HG03432 (cell line): ENCODE measurements around the gene MED15.

Experiments
- ATAC-seq: cut with Tn5 transposase; IDR thresholded peaks from one replicate; pipeline ENCODE4 v1.9.1; 2021; ENCODE audit warnings: mild to moderate bottlenecking, moderate library complexity; ENCODE audit not compliant: unreplicated experiment

Gene MED15

DNA sequence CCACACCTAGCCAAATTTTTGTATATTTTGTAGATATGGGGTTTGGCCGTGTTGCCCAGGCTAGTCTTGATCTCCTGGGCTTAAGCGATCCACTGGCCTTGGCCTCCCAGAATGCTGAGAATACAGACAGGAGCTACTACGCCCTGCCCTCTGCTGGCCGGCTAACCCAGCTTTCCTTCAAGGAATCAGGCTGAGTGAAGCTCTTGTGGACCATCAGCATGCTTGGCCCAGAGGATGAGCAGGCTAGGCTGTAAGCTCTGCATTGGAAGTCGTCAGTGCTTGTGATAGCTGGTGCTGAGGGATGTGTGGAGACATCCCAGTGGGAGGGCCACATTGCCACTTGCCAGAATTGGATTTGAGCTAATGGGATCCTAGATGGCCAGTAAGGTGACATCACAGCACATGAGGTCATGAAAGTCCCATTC, 60.6 kb downstream of the MED15 start:
- no peak for ATAC-seq

DNA sequence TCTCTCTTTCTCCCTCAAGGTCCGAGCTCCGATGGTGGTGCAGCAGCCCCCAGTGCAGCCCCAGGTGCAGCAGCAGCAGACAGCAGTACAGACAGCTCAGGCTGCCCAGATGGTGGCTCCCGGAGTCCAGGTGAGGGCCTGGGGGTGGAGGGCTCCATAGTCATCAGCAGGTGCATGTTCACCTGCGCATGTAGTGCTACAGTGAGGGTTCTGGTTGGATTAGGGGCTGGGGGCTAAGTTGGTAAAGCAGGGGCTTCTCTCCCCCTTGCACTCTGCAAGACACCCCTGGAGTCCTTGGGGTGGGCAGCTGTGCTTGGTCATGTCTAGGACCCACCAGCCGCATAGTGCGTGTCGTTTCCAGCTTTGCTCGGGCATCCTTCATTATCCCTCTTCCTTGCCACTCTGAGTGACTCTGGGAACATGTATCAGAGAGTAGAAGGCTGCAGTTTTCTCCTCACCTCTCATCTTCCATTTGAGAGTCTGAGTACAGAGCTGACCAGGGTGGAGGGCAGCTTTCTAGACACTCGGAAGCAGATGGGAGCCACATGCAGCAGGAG, 61.2 kb downstream of the MED15 start:
- no peak for ATAC-seq

DNA sequence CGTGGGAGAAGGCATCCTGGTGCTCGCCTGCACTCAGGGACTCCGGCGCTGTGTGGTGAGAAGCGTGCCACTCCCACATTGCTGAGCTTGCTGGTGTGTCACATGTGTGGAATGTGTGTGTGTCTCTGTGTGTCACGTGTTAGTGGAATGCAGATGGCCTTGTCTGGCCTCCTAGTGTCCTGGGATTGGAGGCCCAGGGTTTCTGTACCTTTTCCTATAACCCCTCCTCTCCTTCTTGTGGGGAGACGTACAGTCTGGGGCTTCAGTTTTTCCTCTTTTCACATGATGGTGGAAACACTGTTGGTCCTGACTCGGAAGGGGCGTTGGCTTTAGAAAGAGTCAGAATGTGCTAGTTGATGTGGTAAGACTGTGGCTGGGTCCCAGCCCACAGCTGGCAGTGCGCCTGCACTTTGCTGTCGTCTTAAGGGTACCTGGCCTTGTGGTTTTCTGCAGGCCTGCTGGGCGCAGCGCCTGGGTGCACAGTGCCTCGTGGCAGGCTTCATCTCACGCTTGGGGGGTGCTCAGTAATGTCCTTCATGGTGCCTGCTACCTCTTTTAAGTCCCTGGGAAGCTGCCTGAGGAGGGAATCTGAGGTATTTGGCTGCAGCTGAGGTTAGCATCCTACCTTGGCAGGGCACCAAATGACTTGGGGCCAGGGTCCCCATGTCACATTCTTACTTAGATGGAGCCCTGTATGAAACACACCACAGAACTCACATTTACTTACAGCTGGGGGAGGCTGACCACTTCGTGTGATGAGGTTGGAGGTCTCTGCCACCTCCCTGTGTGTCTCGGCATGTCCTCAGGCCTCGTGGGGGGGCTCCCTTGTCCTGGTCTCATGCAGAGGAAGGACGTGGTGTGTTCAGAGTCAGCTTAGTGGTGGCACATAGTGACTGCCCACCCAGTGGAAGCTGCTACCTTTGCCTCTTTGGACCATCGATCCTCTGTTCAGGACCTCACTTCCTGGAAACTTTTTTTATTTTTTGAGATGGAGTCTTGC, 61.9 kb downstream of the MED15 start:
- ATAC-seq: no peak

DNA sequence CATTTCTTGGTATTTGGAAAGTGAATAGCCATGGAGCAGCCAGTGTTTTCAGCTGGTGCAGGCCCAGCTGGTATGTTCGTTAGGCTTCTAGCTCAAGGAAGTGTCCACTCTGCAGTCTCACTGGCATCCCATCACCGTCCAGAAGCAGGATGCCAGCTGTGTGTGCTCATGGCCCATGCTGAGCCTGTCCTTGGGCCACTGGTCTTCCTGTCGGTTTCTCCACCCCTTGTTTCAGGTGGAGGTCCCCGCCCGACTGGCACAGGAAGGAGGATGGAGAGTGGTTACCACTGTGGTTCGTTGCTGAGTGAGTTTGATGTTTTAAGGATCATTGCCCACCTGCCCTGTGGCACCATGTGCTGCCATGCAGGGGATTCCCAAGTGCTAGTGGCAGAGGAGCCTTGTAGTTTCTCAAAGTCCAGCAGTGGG, 63.7 kb downstream of the MED15 start:
- ATAC-seq: no peak

DNA sequence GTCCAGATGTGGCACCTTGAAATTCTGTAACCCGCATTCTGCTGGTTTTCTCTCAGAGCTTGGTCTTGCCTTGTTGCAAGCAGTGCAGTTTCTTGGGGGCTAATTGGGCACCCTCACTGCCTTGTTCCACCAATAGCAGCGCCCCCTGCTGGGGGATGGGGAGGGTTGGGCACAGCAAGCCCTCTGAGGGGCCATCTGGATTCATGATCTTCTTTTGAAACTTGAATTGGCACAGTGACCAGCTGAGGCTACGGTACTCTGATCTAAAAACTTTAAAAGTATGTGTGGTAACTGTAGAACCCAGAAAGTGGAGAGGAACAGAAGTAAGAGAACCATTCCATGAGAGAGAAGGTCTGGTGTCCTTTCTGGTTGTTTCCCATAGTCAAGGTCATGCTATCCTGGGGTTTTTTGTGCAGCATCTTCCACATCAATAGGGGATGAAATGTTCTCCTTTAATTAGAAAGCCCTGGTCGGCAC, 64.2 kb downstream of the MED15 start:
- ATAC-seq: no peak

DNA sequence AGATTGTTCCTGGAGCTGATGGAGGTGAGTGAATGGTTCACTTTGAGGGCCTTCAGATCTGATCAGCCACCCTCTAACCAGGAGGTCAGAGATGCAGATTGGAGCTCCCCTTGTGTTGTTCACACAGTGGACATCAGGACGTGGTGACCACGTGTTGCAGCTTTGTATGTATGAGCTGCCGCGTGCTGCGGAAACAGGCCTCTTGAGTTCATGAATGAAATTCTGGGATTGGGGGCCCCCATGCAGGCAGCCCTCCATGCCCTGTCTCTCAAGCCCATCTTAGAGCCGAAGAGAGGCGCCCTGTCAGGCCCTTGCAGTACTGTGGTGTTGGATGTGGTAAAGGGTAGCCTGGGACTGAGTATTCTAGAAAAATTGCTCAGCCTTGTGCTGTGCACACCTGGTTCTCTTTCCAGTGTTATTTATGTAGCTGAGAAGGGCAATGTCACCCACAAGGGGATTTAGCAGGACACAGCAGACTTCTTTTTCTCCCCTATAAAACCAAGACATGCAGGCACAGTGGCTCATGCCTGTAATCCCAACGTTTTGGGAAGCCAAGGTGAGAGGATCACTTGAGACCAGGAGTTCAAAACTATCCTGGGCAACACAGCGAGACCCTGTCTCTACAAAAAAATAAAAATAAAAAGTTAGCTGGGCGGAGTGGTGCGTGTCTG, 64.9 kb downstream of the MED15 start:
- ATAC-seq: no peak

DNA sequence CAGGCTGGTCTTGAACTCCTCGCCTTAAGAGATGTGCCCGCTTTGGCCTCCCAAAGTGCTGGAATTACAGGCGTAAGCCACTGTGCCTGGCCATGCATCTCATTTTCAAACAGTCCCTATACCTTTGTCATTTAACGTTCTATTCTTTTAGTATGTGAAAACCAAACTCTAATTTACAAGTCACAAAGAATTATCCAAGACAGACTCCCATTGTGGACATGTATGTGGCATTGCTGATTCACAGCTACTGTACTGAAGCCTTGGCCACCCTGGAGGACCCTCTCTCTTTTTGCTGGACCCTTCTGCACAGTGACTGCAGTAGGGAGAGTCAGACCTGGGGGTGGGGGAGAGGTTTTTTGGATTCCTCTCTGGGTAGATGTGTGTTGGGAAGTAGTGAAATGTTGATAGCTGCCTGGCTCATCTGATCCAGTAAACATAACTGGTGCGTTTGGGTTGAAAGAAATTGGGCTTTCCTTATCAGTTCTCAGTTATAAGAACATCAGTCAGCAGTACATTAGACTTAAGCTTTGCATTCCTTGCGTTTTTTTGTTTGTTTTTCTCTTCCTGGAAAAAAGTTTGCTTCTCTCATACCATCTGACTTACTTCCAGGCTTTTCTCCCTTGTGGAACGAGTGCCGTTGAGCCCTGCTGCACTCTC, 65.9 kb downstream of the MED15 start:
- no peak for ATAC-seq

DNA sequence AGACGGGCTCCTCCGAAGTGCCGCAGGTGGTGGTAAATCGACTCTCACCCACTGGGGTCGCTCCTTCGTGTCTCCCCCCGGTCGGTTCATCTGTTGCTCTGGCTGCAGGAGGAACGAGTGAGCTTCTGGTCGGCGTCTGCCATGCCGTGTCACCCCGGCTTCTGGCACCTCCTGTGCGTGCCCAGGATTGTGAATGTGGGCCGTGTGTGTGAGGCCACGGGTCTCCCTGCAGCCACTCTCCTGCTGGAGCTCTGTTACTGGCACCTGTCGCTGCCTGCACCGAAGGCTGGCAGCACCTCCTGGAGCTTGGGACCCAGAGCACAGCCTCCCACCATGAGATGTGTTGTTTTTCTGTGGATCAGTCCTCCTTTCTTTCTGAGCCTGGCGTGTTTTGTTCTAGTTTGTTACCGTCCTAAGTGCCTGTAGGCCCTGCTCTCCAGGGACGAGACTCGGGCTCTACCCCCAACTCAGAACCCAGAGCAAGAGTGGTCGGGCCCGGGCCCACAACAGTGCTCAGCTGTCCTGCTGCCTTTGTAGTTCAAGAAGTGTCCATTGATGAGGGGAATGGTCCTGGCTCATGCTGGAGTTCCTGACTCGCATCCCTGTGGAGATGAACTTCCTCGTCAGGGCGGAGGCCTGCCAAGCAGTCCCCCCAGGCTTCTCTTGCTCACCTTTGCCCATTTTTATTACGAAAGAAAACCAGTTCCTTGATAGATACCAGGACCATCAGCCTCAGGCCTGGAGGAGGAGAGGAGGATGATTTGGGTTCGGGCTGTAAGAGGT, 66.6 kb downstream of the MED15 start:
- ATAC-seq: no peak

DNA sequence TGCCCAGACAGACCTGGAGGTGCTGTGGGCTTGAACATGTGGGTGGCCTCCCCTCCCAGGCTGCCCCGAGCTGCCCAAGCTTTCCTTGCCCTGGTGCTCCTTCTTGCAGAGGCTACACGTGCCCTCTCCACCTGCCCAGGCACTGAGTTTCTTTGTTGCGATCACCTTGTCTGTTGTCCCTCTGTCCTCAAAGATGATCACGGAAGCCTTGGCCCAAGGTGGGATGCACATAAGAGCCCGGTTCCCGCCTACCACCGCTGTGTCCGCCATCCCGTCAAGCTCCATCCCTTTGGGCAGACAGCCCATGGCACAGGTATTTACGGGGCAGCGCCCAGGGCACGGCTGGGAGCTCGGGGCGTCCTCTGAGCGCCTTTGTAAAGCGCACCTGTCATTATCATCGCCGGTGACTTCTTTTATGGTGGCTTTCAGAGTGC, 67.5 kb downstream of the MED15 start:
- no peak for ATAC-seq

DNA sequence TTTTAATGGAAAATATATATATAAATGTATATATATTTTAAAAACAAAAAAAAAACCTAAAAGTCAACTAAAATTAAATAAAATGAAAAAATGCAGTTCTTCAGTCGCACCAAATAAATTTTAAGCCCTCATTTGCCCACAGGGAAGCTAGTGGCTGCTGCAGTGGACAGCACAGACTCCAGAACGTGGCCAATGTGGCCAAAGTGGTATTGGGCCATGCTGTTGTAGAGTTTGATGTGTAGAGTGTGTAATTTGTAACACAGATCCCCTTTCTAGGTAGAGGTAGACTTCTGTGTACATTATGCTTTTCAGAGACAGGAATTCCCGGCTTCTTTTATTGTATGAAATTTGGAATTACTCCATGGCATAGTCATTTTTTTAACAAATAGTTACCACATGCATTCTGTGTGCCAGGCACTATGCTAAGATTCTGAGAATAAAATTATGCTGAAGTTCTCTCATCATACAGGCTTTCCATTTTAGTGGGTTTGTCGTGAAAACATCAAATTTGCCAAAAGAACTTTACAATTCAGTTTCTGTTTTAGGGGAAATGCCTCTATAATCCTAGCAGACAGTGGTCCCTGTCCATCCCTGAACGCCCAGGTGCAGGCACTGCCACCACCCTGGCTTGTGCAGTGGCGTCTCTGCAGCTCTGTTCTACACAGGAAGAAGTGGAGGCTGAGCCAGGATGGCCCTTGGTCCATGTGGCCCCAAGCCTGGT, 68.5 kb downstream of the MED15 start:
- no peak for ATAC-seq

DNA sequence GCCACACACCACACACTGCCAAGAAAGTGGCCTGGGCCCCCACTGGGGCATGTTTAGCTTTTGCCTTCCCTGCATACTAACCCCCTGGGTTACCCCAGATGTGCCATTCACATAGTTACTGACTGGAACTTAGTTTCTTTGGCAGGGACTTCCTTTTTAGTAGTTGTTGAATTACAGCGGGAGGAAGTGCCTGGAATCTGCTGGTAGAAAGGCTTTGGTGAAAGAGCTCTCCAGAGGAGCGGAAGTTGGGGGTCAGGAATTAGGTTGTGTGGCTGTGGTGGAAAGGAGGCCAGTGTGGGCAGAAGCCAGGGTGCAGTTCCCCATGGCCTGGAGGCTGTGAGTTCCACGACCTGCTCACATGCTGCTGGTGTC, 69.0 kb downstream of the MED15 start:
- ATAC-seq: no peak

DNA sequence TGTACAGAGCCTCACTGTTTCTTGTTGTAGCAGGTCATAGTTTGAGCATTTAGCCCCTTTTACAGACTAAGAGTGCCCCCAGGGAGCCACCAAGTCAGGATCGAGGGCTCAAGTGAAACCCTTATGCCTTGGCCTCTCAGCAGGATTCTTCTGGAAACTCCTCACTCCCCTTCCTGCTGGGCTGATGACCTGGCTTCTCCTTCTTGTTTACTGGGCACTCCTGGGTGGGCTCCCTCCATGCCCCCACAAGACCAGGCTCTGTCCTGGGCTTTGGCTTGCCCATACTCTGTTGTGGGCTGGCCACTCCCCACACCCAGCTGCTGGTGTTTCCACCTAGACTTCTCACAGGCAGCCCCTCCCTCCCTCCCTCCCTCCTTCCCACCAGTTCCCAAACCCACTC, 69.6 kb downstream of the MED15 start:
- ATAC-seq: no peak

DNA sequence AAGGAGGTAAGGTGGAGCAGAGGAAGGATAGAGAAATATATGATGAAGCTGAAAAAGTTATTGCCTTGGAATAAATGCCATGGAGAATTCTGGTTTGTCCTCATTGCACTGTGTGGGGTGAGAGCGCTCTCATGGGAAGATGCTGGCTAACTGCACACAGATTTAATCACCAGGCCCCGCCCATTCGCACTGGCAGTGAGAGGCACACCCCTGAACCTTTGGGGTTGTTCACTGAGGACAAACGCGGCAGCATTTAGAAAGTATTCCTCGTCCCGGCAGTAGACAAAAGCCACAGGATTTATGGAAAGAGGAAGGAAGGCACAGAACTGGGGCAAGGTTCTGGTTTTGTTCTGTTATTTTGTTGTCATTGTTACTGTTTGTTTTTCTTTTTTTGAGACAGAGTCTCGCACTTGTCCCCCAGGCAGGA, 70.2 kb downstream of the MED15 start:
- no peak for ATAC-seq

DNA sequence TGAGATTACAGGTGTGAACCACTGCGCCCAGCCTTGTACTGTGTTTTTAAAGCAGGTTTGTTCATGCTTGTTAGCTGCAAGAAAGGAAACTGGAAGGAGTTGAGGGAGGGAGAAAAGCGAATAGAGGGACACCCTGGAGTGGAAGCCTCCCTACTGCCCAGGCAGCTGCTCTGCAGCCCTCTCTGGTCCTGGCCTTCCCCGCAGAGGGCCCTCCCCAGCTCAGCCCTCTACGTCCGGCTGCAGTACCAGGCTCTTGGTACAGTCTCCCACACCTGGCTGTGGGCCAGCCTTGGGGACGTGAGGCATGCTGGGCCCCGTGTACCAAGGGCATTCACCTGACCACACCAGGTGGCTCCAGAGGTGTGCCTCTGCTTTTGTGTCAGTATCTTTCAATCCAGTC, 70.8 kb downstream of the MED15 start:
- ATAC-seq: no peak

DNA sequence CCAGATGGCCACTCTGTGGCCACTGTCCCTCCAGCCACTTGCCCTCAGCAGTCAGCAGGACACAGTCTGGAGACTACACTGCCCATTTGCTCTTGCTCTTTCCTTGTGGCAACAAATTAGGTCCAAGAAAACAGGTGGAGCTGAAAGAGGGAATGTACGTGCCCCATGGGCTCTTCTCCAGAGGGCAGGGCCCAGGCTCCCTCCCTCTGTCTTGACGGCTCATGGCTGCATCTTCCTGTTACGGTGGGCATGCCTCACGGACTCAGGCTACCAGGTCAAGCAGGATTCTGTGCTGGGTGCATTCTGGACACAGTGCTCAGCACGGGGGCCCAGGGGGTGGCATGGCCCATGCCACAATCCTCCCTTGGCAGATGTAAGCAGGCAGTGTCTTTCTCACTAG, 71.3 kb downstream of the MED15 start:
- no peak for ATAC-seq

DNA sequence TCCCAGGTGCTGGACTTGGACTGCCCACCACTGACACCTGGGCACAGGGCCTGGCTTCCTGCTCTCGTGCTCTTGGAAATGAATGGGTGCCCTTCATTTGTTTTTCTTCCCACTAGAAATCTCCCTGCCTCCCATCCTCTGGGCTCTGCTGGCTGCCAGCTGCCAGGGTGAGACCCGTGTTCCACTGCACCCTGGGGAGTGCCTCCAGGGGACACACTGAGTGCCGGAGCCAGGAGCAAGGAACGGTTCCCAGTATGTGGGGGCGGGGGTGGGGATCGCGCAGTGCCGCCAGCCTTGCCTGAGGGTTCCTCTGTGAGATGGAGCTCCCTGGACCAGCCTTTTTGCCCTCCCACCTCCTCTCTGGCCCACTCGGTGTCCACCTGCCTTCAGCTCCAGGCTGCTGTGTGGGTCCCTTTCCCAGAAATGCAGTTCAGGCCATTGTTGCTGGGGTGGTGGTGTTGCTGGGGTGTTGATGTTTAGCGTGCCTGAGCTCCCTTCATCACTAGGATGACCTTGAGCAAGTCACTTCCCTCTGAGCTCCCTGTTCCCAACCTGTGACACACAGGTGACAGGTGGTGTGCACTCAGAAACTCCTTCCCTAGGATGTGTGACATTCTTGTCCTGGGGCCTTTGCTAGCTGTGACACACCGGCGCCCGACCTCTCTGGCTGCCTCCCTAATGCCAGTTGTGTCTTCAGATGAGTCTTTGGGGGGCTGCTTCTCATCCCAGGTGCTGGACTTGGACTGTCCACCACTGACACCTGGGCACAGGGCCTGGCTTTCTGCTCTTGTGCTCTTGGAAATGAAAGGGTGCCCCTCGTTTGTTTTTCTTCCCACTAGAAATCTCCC, 72.1 kb downstream of the MED15 start:
- no peak for ATAC-seq

DNA sequence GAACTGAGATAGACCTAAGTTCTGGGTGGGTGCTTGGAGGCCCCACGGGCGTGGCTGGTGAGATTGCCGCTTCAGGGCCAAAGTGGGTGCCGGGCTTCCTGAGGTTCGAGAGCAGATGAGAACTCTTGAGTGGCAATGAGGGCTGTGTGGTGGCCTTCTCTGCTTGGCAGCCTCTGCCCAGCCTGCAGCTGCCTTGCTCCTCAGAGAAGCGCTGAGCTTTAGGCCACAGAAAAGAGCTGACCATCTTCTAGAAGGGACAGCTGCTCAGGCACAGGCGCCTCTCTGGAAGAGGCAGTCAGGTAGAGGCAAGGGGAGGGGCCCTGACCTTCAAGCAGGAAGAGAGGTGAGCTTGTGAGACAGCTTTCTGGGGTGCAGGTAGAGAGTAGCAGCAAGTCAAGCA, 72.8 kb downstream of the MED15 start:
- no peak for ATAC-seq

DNA sequence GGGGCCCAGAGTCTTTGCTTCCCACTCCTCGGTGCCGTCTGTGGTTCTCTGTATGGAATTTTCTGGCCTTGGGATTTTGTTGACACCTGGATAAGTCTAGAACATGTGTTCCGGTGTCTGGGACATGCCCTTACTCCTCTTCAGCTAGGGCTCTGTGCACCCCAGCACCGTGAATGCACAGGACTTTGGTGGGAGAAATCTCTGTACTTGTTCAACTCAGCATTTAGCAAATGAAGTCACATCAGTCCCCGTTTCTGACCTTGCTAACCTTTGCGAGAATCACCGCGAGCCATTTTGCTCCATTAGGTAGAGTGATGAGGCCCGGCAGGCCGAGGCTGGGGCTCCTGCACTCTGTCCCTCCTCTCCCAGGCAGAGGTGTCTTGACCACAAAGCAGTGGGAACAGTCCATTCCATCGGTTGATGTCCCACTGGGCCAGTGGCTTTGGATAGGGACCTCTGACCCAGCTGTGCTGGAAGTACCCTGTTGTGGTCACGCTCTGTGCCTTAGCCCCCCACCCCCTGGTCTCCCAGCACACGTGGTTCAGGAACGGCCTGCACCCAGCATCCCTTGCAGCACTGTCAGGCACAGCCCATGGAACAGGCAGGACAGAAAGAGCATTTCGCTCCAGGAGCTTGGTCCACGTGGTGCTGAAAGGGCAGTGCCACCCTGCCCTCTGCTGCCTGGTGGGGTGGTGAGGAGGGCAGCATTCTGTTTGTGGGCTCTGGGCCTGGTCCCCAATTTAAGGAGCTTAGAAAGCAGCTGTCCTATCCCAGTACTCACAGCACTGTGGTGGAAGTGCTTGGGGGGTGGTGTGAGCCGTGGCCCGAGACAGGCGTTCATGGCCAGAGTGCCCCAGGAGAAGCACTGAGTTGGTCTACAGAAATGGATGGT, 73.4 kb downstream of the MED15 start:
- ATAC-seq: no peak
